Smooth muscle cell (in vitro differentiated cells): ENCODE measurements around the gene SLC11A1. TPM values are rescaled to one million over a fixed set of nuclear protein-coding genes. Genes with fewer than 3 reads are reported as not detected.

Experiments
- DNase-seq: peaks from one replicate; lab custom pipeline; 2025; ENCODE audit not compliant: unreplicated experiment; lab: John Stamatoyannopoulos, UW
- H2AFZ ChIP-seq: fragments of 200-600 bp; sonication (generic); 2 replicates; pipeline ENCODE4 v1.6.0; 2016; ENCODE audit warnings: antibody characterized with exemption, low read depth, mild to moderate bottlenecking
- H3F3A ChIP-seq: fragments of 200-600 bp; sonication (generic); 2 replicates; pipeline ENCODE4 v1.6.0; 2017; ENCODE audit warnings: antibody characterized with exemption, low read depth
- H3K27ac ChIP-seq: fragments of 200-600 bp; sonication (generic); 2 replicates; pipeline ENCODE4 v1.5.1; 2016; ENCODE audit warnings: low read depth, mild to moderate bottlenecking
- H3K27me3 ChIP-seq: fragments of 200-600 bp; sonication (generic); 2 replicates; pipeline ENCODE4 v1.6.1; 2016; ENCODE audit warnings: low read depth, mild to moderate bottlenecking
- H3K36me3 ChIP-seq: fragments of 200-600 bp; sonication (generic); 2 replicates; pipeline ENCODE4 v1.5.1; 2016; ENCODE audit warnings: low read depth
- H3K4me1 ChIP-seq: fragments of 200-600 bp; sonication (generic); 2 replicates; pipeline ENCODE4 v1.5.1; 2016; ENCODE audit warnings: low read depth
- H3K4me2 ChIP-seq: fragments of 200-600 bp; sonication (generic); 2 replicates; pipeline ENCODE4 v1.6.0; 2016; ENCODE audit warnings: mild to moderate bottlenecking
- H3K4me3 ChIP-seq: fragments of 200-600 bp; sonication (generic); 2 replicates; pipeline ENCODE4 v1.5.1; 2016; ENCODE audit warnings: mild to moderate bottlenecking
- H3K79me2 ChIP-seq: fragments of 200-600 bp; sonication (generic); 2 replicates; pipeline ENCODE4 v1.6.0; 2016; ENCODE audit warnings: low read depth, mild to moderate bottlenecking
- H3K9ac ChIP-seq: fragments of 200-600 bp; sonication (generic); 2 replicates; pipeline ENCODE4 v1.6.0; 2016; ENCODE audit warnings: low read depth
- H3K9me3 ChIP-seq: fragments of 200-600 bp; sonication (generic); replicated peaks from 2 replicates; pipeline ENCODE4 v1.5.1; 2016; ENCODE audit warnings: low read depth
- H4K20me1 ChIP-seq: fragments of 200-600 bp; sonication (generic); 2 replicates; pipeline ENCODE4 v1.6.0; 2016; ENCODE audit warnings: low read depth
- WGBS: methylation state at CpG from one replicate; pipeline ENCODE4 v1.1.7; 2016; ENCODE audit warnings: low lambda C conversion rate; 5-methylcytosine and 5-hydroxymethylcytosine counted together
- polyA plus RNA-seq: library from polyadenylated mRNA; unstranded; fragments of >200 nt; fragmentation: Nextera tagmentation; extraction: Ambion mirVana; gene quantifications from 2 replicates; pipeline ENCODE4 v1.2.1, GENCODE V29; 2016
- total RNA-seq: library from RNA; depleted of rRNA; stranded (reverse); fragments of >200 nt; gene quantifications from 2 replicates; pipeline ENCODE4 v1.2.3, GENCODE V29; 2014
- TF ChIP-seq, protein P1 (sequence below): fragments of 200-600 bp; sonication (generic); IDR thresholded peaks from 2 replicates; pipeline ENCODE4 v1.5.1; 2017; ENCODE audit warnings: borderline replicate concordance, mild to moderate bottlenecking, antibody characterized with exemption; ENCODE audit not compliant: insufficient read depth, poor library complexity, severe bottlenecking

Gene SLC11A1
- total and polyA plus RNA-seq, 2 experiments from 2014 or later: 0.31 to 0.38 TPM

DNA sequence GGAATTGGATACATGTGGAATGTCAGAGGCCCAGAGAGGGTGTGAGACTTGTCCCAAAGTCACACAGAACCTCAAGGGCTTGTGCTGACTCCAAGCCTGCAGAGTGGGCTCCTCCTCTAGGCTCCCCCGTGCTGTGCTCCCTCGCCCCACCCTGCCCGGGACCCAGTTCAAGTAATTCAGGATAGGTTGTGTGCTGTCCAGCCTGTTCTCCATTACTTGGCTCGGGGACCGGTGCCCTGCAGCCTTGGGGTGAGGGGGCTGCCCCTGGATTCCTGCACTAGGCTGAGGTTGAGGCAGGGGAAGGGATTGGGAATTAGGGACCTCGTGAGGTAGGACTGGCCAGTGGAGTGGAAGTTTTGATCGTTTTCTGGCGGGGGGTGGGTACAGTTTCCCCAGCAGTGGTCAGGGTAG, 20.4 kb downstream of the SLC11A1 start:
- H3K4me3 ChIP-seq: no peak overlapping the region
- WGBS: 92% methylated on average over 8 of the region's 8 CpGs
- no peak overlapping the region for H3K27ac ChIP-seq

DNA sequence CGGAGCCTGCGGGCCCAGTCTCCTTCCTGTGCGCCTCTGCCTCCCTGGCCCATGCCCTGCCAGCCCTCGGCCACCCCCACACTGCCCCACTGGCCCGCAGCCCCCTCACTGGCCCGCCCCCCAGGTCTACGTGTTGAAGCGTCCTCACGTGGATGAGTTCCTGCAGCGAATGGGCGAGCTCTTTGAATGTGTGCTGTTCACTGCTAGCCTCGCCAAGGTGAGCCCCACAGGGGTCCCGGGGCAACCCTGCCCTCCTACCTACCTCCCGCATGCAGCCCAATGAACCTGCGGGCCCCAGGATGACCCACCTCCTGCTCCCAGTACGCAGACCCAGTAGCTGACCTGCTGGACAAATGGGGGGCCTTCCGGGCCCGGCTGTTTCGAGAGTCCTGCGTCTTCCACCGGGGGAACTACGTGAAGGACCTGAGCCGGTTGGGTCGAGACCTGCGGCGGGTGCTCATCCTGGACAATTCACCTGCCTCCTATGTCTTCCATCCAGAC, 20.9 kb downstream of the SLC11A1 start:
- TF ChIP-seq, protein P1, sequence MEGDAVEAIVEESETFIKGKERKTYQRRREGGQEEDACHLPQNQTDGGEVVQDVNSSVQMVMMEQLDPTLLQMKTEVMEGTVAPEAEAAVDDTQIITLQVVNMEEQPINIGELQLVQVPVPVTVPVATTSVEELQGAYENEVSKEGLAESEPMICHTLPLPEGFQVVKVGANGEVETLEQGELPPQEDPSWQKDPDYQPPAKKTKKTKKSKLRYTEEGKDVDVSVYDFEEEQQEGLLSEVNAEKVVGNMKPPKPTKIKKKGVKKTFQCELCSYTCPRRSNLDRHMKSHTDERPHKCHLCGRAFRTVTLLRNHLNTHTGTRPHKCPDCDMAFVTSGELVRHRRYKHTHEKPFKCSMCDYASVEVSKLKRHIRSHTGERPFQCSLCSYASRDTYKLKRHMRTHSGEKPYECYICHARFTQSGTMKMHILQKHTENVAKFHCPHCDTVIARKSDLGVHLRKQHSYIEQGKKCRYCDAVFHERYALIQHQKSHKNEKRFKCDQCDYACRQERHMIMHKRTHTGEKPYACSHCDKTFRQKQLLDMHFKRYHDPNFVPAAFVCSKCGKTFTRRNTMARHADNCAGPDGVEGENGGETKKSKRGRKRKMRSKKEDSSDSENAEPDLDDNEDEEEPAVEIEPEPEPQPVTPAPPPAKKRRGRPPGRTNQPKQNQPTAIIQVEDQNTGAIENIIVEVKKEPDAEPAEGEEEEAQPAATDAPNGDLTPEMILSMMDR: no peak
- DNase-seq: no peak
- no peak overlapping the region for H2AFZ ChIP-seq
- H3K9me3 ChIP-seq: no peaks in the 10 kb centered on the region
- no peaks in the 10 kb centered on the region for H3K36me3 ChIP-seq
- no peak overlapping the region for H3K4me2 ChIP-seq
- H4K20me1 ChIP-seq: peaks cover 17% of the 10 kb centered on the region
- H3F3A ChIP-seq: peaks cover 19% of the 10 kb centered on the region
- peaks cover 15% of the 10 kb centered on the region for H3K4me1 ChIP-seq
- 99% methylated on average over 18 of the region's 26 CpGs for WGBS
- no peak overlapping the region for H3K9ac ChIP-seq
- H3K27ac ChIP-seq: no peak overlapping the region
- no peaks in the 10 kb centered on the region for H3K27me3 ChIP-seq
- H3K79me2 ChIP-seq: peaks cover 28% of the 10 kb centered on the region
- no peak overlapping the region for H3K4me3 ChIP-seq

More for the DNA sequence above, 20.4 kb downstream of the SLC11A1 start:
- Histone ChIP-seq H3K36me3 (no peaks in the 10 kb centered on the region), H3K4me1 (peaks cover 15% of the 10 kb centered on the region), H3K79me2 (peaks cover 28% of the 10 kb centered on the region), H4K20me1 (peaks cover 17% of the 10 kb centered on the region), H3K27me3 (no peaks in the 10 kb centered on the region), H3K4me2 (no peak overlapping the region), H3K9ac (no peak overlapping the region), H3F3A (peaks cover 20% of the 10 kb centered on the region), H2AFZ (no peak overlapping the region), H3K9me3 (no peaks in the 10 kb centered on the region)
- DNase-seq: no peak
- TF ChIP-seq, protein P1: no peak

DNA sequence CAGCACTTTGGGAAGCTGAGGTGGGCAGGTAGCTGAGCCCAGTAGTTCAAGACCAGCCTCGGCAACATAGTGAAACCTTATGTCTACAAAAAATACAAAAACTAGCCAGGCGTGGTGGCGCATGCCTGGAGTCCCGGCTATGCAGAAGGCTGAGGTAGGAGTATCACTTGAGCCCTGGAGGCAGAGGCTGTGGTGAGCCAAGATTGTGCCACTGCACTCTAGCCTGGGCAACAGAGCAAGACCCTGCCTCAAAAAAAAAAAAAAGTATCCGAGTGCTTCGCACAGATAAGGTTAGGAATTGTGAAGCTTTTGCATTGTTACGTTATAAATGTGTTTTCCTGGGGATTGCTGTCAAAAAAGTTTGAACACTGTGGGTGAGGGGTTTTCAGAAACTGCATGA, 21.7 kb downstream of the SLC11A1 start:
- no peak overlapping the region for H3K27ac ChIP-seq
- DNase-seq: no peak

More for the DNA sequence above, 21.7 kb downstream of the SLC11A1 start:
- Histone ChIP-seq H3K36me3 (no peaks in the 10 kb centered on the region), H3K4me1 (peaks cover 15% of the 10 kb centered on the region), H3K9me3 (no peaks in the 10 kb centered on the region), H3K4me2 (no peak overlapping the region), H3K27me3 (no peaks in the 10 kb centered on the region), H3K9ac (no peak overlapping the region), H2AFZ (no peak overlapping the region), H3F3A (peaks cover 16% of the 10 kb centered on the region), H3K4me3 (no peak overlapping the region), H3K79me2 (peaks cover 28% of the 10 kb centered on the region), H4K20me1 (peaks cover 17% of the 10 kb centered on the region)
- TF ChIP-seq, protein P1: no peak
- 83% methylated on average over 7 of the region's 7 CpGs for WGBS
